ENCODE data around the gene YAP1.

The YAP1 gene

DNA sequence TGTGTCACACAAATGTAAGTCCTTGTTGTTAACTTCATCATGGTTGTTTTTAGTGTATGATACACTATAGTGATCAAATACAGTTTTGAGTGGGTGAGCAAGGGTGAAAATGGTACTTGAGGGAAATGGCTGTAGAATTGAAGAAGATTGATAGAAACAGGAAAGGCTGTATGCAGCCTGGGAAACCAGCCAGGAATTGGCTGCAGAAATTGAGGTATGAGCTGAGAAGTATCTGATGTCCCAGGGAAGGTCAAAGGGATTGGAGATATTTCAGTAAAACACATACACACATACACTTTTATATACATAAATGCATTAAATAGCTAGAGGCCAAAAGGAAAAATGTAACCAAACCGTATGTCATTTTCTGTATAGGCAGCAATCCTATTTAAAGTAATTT lies 13.1 kb upstream of the YAP1 start:
- H3K27me3 ChIP-seq (ENCODE audit: insufficient read depth, low read length) = no peaks in the 10 kb centered on the region
- WGBS = no CpG with 5 or more reads among the region's 1 CpG
- H3K9ac ChIP-seq (ENCODE audit: low read depth, low read length) = no peak overlapping the region
- no peaks in the 10 kb centered on the region for H3K4me1 ChIP-seq (ENCODE audit: insufficient read depth, low read length)
- no peaks in the 10 kb centered on the region for H3K36me3 ChIP-seq (ENCODE audit: insufficient read depth, low read length)
- H3K27ac ChIP-seq (ENCODE audit: low read depth, low read length) = no peak overlapping the region
- no peak overlapping the region for H3K4me3 ChIP-seq (ENCODE audit: low read length)
- no peaks in the 10 kb centered on the region for H3K9me3 ChIP-seq (ENCODE audit: insufficient read depth, low read depth, low read length)

DNA sequence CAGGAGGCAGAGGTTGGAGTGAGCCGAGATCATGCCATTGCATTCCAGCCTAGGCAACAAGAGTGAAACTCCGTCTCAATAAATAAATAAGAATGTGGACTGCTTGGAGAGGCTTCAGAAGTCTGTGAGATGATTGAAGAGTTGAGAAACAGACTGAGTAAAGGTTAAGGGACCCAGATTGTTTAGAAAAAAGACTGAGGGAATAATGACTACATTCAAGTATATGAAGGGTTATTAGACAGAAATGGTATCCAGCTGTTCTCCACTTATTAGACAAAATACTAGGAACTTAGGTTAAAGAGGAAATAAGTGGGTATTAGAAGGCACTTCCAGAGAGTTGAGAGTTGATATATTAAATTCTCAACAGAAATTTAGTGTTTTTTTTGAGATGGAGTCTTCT lies 10.5 kb upstream of the YAP1 start:
- no peak overlapping the region for H3K4me3 ChIP-seq (ENCODE audit: low read length)
- no peak overlapping the region for H3K9ac ChIP-seq (ENCODE audit: low read depth, low read length)
- H3K27ac ChIP-seq (ENCODE audit: low read depth, low read length) = no peak overlapping the region
- H3K27me3 ChIP-seq (ENCODE audit: insufficient read depth, low read length) = no peaks in the 10 kb centered on the region
- no peaks in the 10 kb centered on the region for H3K9me3 ChIP-seq (ENCODE audit: insufficient read depth, low read depth, low read length)
- WGBS = 99% methylated on average over 2 of the region's 2 CpGs
- no peaks in the 10 kb centered on the region for H3K4me1 ChIP-seq (ENCODE audit: insufficient read depth, low read length)
- no peaks in the 10 kb centered on the region for H3K36me3 ChIP-seq (ENCODE audit: insufficient read depth, low read length)

DNA sequence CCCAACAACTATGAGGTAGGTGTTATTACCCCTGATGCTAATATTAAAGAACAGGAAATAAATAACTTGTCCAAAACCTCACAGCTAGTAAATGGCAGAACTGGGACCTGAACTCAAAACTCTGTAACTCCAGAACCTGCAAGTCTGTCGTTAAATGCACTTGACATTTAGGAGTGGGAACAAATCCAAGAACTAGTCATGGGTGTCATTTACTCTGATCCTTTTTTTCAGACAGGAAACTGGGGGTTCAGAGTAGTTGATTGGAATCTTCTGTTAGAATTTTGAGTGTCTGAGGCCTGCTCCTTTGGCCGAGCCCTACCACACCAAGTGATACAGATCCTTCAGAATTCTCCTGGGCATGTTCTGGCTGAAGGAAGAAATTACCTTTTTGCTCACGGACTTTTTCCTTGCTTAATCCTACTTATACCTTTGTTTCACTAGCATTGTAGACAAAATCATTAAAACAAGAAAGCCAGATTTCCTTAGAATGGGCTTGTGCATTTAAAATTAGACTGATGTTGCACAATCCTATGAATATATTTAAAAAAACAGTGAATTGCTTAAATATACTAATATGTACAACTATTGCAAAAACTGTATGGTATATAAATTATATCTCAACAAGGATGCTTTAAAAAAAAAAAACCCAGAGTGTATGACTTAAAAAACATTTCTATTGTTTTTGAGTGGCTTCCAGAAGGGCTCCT lies 1.4 kb upstream of the YAP1 start:
- H3K9ac ChIP-seq (ENCODE audit: low read depth, low read length) = peak overlapping the region; percentile 97; the same call in 1 of the 2 replicates
- no peaks in the 10 kb centered on the region for H3K36me3 ChIP-seq (ENCODE audit: insufficient read depth, low read length)
- peak overlapping the region; percentile 90 for H3K4me3 ChIP-seq (ENCODE audit: low read length)
- H3K27ac ChIP-seq (ENCODE audit: low read depth, low read length) = no peak overlapping the region
- H3K4me1 ChIP-seq (ENCODE audit: insufficient read depth, low read length) = peaks cover 24% of the 10 kb centered on the region
- H3K9me3 ChIP-seq (ENCODE audit: insufficient read depth, low read depth, low read length) = no peaks in the 10 kb centered on the region
- H3K27me3 ChIP-seq (ENCODE audit: insufficient read depth, low read length) = peaks cover 5% of the 10 kb centered on the region; the same call in 1 of the 2 replicates
- WGBS = 55% methylated on average over 3 of the region's 3 CpGs

DNA sequence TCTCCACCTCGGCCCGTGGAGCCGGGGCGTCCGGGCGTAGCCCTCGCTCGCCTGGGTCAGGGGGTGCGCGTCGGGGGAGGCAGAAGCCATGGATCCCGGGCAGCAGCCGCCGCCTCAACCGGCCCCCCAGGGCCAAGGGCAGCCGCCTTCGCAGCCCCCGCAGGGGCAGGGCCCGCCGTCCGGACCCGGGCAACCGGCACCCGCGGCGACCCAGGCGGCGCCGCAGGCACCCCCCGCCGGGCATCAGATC lies 439 bp downstream of the YAP1 start:
- Histone ChIP-seq H3K9ac (ENCODE audit: low read depth, low read length) (peak overlapping the region; percentile 97), H3K27ac (ENCODE audit: low read depth, low read length) (peak overlapping the region; percentile 100), H3K4me1 (ENCODE audit: insufficient read depth, low read length) (peaks cover 42% of the 10 kb centered on the region)

DNA sequence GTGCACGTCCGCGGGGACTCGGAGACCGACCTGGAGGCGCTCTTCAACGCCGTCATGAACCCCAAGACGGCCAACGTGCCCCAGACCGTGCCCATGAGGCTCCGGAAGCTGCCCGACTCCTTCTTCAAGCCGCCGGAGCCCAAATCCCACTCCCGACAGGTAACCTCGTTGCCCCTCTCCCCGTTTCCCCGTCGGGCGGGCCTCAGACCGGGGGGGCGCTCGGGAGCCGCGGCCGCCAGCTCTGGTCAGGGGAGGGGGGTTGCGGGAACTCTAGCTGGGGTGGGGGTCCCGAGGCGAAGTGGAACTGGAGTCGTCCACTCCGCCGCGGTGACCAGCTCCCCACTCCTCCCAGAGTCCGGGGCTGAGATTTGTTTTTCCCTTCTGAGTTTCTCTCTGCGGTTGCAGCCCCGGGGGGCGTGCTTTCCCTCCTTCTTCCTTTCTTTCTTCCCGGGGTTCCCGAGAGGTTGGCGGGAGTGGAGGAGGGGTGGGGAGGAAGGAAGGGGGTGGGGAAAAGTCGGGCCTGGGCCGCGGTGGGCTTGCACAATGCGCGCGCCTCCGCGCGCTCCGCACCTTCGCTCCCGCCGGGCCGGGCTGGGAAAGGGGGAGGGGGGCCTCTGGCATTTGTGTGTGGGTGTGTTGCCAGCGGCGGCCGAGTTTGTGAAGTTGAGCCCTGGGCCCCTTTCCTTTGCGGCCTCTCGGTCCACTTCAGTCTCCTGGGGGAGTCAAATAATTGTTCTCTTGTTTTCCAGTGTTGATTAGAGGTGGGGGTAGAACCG lies 952 bp downstream of the YAP1 start:
- peaks cover 15% of the 10 kb centered on the region; the same call in 1 of the 2 replicates for H3K36me3 ChIP-seq (ENCODE audit: insufficient read depth, low read length)

More for the DNA sequence above, 439 bp downstream of the YAP1 start:
- 0% methylated on average over 31 of the region's 31 CpGs for WGBS
- Histone ChIP-seq H3K9me3 (ENCODE audit: insufficient read depth, low read depth, low read length) (no peaks in the 10 kb centered on the region), H3K4me3 (ENCODE audit: low read length) (peak overlapping the region; percentile 90), H3K36me3 (ENCODE audit: insufficient read depth, low read length) (peaks cover 12% of the 10 kb centered on the region; the same call in 1 of the 2 replicates), H3K27me3 (ENCODE audit: insufficient read depth, low read length) (peaks cover 5% of the 10 kb centered on the region; the same call in 1 of the 2 replicates)

DNA sequence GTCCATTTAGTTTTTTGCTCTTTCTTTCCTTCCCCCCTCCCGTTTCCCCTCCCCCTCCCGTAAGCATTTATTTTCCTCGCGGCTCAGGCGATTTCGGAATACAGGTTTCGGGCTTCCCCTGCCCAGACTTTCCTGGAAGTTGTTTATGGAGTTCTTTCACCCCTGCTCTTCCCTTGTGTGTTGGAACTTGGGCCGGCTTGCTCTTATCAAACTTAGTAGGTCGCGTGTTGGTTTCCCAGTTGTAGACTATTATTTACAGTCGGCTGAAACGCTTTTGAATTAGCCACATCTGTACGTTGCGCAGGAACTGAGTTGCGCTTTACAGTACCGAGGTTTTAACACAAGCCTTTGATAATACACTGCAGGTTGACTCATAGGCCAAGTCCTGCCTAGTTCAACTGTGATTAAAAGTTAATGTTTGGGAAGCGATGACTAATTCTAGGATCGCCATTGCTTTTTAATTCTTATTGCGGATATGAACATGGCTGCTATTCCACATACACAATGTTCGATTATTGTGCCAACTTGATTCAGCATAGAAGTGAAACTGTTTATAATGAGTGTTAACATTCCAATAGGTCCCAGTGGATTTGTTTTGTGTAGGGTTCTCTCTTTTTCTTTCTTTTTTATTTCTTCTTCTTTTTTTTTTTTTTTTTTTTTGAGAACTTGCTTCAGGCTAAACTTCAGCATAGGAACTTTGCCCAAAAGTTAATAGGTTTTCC lies 1.7 kb downstream of the YAP1 start:
- H3K9me3 ChIP-seq (ENCODE audit: insufficient read depth, low read depth, low read length) = no peaks in the 10 kb centered on the region
- peak overlapping the region; percentile 97 for H3K9ac ChIP-seq (ENCODE audit: low read depth, low read length)
- H3K4me1 ChIP-seq (ENCODE audit: insufficient read depth, low read length) = peaks cover 54% of the 10 kb centered on the region
- peaks cover 5% of the 10 kb centered on the region; the same call in 1 of the 2 replicates for H3K27me3 ChIP-seq (ENCODE audit: insufficient read depth, low read length)
- H3K4me3 ChIP-seq (ENCODE audit: low read length) = peak overlapping the region; percentile 90
- peaks cover 18% of the 10 kb centered on the region; the same call in 1 of the 2 replicates for H3K36me3 ChIP-seq (ENCODE audit: insufficient read depth, low read length)
- H3K27ac ChIP-seq (ENCODE audit: low read depth, low read length) = peak overlapping the region; percentile 100
- WGBS = under 1% methylated on average over 17 of the region's 20 CpGs

More for the DNA sequence above, 952 bp downstream of the YAP1 start:
- Histone ChIP-seq H3K27ac (ENCODE audit: low read depth, low read length) (peak overlapping the region; percentile 100), H3K4me3 (ENCODE audit: low read length) (peak overlapping the region; percentile 90), H3K9me3 (ENCODE audit: insufficient read depth, low read depth, low read length) (no peaks in the 10 kb centered on the region), H3K9ac (ENCODE audit: low read depth, low read length) (peak overlapping the region; percentile 97), H3K4me1 (ENCODE audit: insufficient read depth, low read length) (peaks cover 47% of the 10 kb centered on the region), H3K27me3 (ENCODE audit: insufficient read depth, low read length) (peaks cover 5% of the 10 kb centered on the region; the same call in 1 of the 2 replicates)
- under 1% methylated on average over 54 of the region's 61 CpGs for WGBS

DNA sequence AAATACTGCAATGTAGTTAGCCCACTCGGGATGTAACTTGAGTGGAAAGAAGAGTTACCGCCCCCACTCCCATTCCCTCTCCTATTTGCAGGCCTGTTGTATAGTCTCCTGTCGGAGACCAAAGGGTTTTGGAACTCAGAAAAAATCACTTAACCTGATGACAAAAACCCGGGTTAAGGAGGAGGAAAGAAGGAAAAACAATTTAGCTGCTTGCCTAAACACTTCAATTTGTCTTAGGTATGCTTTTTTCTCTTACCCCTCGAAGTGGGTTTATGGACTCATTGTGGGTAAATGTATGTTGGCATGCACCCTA lies 2.2 kb downstream of the YAP1 start:
- Histone ChIP-seq H3K9ac (ENCODE audit: low read depth, low read length) (peak overlapping the region; percentile 97), H3K9me3 (ENCODE audit: insufficient read depth, low read depth, low read length) (no peaks in the 10 kb centered on the region), H3K36me3 (ENCODE audit: insufficient read depth, low read length) (peaks cover 22% of the 10 kb centered on the region), H3K27ac (ENCODE audit: low read depth, low read length) (peak overlapping the region; percentile 100), H3K4me1 (ENCODE audit: insufficient read depth, low read length) (peaks cover 59% of the 10 kb centered on the region), H3K4me3 (ENCODE audit: low read length) (peak overlapping the region; percentile 90), H3K27me3 (ENCODE audit: insufficient read depth, low read length) (peaks cover 5% of the 10 kb centered on the region; the same call in 1 of the 2 replicates)
- 6% methylated on average over 3 of the region's 5 CpGs for WGBS

DNA sequence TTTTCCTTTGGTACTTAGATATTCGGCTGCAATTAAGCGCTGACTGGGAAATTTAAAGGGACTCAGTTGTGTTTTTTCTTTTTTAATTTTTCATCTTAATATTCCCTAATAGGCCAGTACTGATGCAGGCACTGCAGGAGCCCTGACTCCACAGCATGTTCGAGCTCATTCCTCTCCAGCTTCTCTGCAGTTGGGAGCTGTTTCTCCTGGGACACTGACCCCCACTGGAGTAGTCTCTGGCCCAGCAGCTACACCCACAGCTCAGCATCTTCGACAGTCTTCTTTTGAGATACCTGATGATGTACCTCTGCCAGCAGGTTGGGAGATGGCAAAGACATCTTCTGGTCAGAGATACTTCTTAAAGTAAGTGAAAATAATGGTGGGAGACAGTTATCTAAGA lies 3.8 kb downstream of the YAP1 start:
- H3K27me3 ChIP-seq (ENCODE audit: insufficient read depth, low read length) = no peaks in the 10 kb centered on the region
- H3K9me3 ChIP-seq (ENCODE audit: insufficient read depth, low read depth, low read length) = no peaks in the 10 kb centered on the region
- peaks cover 70% of the 10 kb centered on the region for H3K4me1 ChIP-seq (ENCODE audit: insufficient read depth, low read length)
- no peak overlapping the region for H3K9ac ChIP-seq (ENCODE audit: low read depth, low read length)
- H3K36me3 ChIP-seq (ENCODE audit: insufficient read depth, low read length) = peaks cover 29% of the 10 kb centered on the region
- WGBS = 68% methylated on average over 4 of the region's 4 CpGs
- 0 out of 2 replicates have a peak overlapping the region, but pooled peaks have one; percentile 13 for H3K4me3 ChIP-seq (ENCODE audit: low read length)
- no peak overlapping the region for H3K27ac ChIP-seq (ENCODE audit: low read depth, low read length)

DNA sequence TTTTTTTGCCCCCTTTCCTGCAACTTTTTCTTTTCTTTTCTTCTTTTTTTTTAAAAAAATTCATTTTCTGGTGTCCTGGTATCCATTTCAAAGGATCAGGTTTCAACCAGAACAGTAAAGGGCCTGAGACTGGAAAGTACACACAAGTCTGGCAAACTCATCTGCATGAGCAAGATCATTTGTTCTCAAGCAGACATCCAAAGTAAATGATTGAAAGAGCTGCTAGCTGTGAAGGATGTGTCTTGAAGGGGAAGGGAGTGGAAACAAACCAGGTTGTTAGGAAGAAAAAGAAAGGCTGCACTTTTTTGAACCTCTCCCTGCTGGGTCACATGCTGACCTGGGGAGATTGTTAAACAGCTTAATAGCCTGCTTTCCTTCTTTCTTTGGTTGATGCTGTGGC lies 5.3 kb downstream of the YAP1 start:
- peaks cover 29% of the 10 kb centered on the region for H3K36me3 ChIP-seq (ENCODE audit: insufficient read depth, low read length)
- H3K9me3 ChIP-seq (ENCODE audit: insufficient read depth, low read depth, low read length) = no peaks in the 10 kb centered on the region
- H3K4me3 ChIP-seq (ENCODE audit: low read length) = peak overlapping the region; percentile 33; the same call in 1 of the 2 replicates
- H3K27ac ChIP-seq (ENCODE audit: low read depth, low read length) = peak overlapping the region; percentile 71
- H3K9ac ChIP-seq (ENCODE audit: low read depth, low read length) = peak overlapping the region; percentile 19; the same call in 1 of the 2 replicates
- no peaks in the 10 kb centered on the region for H3K27me3 ChIP-seq (ENCODE audit: insufficient read depth, low read length)
- peaks cover 82% of the 10 kb centered on the region for H3K4me1 ChIP-seq (ENCODE audit: insufficient read depth, low read length)

DNA sequence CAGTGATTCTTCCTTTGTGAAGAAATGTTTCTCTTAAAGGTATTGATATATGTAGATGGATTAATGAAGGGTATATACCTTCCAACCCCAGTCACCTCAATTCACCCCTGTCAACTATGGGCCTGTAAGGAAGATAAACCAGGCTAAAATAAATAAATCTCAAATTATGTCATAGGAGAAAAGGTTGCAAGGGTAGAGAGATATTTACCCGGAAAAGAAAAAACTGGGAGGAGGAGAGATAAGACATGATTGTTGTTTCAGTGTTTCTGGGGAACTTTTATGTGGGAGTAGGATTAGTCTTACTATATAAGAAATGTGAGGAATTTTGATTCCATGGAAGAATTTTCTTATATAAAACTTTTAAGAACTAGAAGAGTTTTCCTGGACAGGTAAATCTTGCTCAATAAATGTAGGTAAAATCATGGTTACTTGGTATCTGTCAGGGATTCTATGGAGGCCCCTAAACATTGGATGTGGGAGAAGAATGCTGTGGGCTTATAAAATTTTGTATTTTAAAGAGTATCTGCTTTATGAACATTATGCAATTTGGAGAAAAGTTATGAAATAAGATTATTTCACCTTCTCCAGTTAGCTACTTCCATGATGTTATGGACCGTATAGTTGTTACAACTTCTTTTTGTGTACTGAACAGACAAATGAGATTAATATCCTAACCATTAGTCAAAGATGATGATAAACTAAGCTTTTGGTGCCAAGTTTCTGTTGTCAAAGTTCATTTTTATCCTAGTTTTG lies 6.4 kb downstream of the YAP1 start:
- Histone ChIP-seq H3K4me1 (ENCODE audit: insufficient read depth, low read length) (peaks cover 86% of the 10 kb centered on the region), H3K27ac (ENCODE audit: low read depth, low read length) (peak overlapping the region; percentile 71; the same call in 1 of the 2 replicates), H3K9me3 (ENCODE audit: insufficient read depth, low read depth, low read length) (no peaks in the 10 kb centered on the region), H3K36me3 (ENCODE audit: insufficient read depth, low read length) (peaks cover 29% of the 10 kb centered on the region), H3K4me3 (ENCODE audit: low read length) (0 out of 2 replicates have a peak overlapping the region, but pooled peaks have one; percentile 33), H3K27me3 (ENCODE audit: insufficient read depth, low read length) (no peaks in the 10 kb centered on the region), H3K9ac (ENCODE audit: low read depth, low read length) (no peak overlapping the region)
- WGBS = 66% methylated on average over 2 of the region's 2 CpGs

Measured in HUES64 (cell line).